Measurements from ENCODE around the gene SRD5A2. TPM values are rescaled to one million over a fixed set of nuclear protein-coding genes. Genes with fewer than 3 reads are reported as not detected.

Gene SRD5A2
- total and polyA plus RNA-seq, 9 donors, result 0.07 to 7.0 (median 0.27) TPM; not detected in 3

DNA sequence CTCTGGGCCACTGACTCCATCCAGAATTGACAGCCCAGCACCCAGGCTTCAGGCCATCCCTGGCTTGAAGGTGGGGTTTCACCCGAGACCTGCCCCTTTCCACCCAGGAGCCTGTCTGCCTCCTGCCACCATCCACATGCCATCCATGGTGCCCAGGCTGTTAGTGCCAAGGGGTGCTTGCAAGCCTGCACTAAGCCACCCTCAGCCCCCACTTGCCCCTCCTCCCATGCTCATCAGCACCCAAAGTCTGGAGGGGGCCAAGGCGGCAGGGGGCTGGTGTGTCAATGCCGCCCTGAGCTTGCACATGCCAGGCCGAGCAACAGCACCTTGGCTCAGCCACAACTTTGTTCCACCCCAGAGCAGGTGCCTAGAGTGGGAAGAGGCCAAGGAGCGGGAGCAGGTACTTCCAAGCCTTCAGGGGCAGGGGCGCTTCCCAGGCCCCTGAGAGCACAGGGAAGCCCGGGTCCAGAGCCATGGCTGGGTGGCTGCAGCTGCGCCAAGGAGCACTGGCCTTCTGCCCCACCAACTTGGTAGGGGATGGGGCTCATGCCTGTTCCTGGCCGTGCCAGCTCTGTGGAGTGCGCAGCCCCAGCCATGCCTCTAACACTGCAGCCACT, 12.0 kb downstream of the SRD5A2 start:
- WGBS, 3 donors, result 85 to 89% (median 87%) methylated on average over 10 of the region's 10 CpGs
- DNase-seq, result no peak

GRCh38 chr2:31567679-31568078, 13.1 kb downstream of the SRD5A2 start:
- DNase-seq, result no peak
- H3K36me3 ChIP-seq, result no peaks in the 10 kb centered on the region
- no peaks in the 10 kb centered on the region for H3K9me3 ChIP-seq
- H3K27me3 ChIP-seq, result no peaks in the 10 kb centered on the region
- intact Hi-C loops (cut with DNase I), result no loop called here
- no peak overlapping the region for H3K4me3 ChIP-seq
- 85 to 89% (median 87%) methylated on average over 3 of the region's 3 CpGs for WGBS, 3 donors
- H3K27ac ChIP-seq, result no peak overlapping the region
- no peaks in the 10 kb centered on the region for H3K4me1 ChIP-seq (ENCODE audit: insufficient read depth)
- TF ChIP-seq, protein P1, sequence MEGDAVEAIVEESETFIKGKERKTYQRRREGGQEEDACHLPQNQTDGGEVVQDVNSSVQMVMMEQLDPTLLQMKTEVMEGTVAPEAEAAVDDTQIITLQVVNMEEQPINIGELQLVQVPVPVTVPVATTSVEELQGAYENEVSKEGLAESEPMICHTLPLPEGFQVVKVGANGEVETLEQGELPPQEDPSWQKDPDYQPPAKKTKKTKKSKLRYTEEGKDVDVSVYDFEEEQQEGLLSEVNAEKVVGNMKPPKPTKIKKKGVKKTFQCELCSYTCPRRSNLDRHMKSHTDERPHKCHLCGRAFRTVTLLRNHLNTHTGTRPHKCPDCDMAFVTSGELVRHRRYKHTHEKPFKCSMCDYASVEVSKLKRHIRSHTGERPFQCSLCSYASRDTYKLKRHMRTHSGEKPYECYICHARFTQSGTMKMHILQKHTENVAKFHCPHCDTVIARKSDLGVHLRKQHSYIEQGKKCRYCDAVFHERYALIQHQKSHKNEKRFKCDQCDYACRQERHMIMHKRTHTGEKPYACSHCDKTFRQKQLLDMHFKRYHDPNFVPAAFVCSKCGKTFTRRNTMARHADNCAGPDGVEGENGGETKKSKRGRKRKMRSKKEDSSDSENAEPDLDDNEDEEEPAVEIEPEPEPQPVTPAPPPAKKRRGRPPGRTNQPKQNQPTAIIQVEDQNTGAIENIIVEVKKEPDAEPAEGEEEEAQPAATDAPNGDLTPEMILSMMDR (IDR thresholded peaks at IDR 0.05), result no peak
- TF ChIP-seq POLR2A (IDR thresholded peaks at IDR 0.05), result no peak
- no peak for TF ChIP-seq EP300 (IDR thresholded peaks at IDR 0.05)

More for the DNA sequence above, 12.0 kb downstream of the SRD5A2 start:
- no peak overlapping the region for H3K27ac ChIP-seq
- H3K36me3 ChIP-seq, result no peaks in the 10 kb centered on the region
- intact Hi-C loops (cut with DNase I), result no loop called here
- no peaks in the 10 kb centered on the region for H3K9me3 ChIP-seq
- TF ChIP-seq POLR2A (IDR thresholded peaks at IDR 0.05) (no peak), EP300 (IDR thresholded peaks at IDR 0.05) (no peak)
- TF ChIP-seq, protein P1 (IDR thresholded peaks at IDR 0.05), result no peak
- H3K27me3 ChIP-seq, result no peaks in the 10 kb centered on the region
- no peaks in the 10 kb centered on the region for H3K4me1 ChIP-seq (ENCODE audit: insufficient read depth)
- no peak overlapping the region for H3K4me3 ChIP-seq

GRCh38 chr2:31563273-31563839, 17.4 kb downstream of the SRD5A2 start:
- TF ChIP-seq EP300 (IDR thresholded peaks at IDR 0.05), result no peak
- no peak for TF ChIP-seq POLR2A (IDR thresholded peaks at IDR 0.05)
- TF ChIP-seq, protein P1 (IDR thresholded peaks at IDR 0.05), result no peak
- intact Hi-C loops (cut with DNase I), result no loop called here

GRCh38 chr2:31561823-31562222, 18.9 kb downstream of the SRD5A2 start:
- no peak overlapping the region for H3K27ac ChIP-seq
- no peak overlapping the region for H3K4me3 ChIP-seq
- no peaks in the 10 kb centered on the region for H3K9me3 ChIP-seq
- no peaks in the 10 kb centered on the region for H3K27me3 ChIP-seq
- DNase-seq, result no peak
- TF ChIP-seq POLR2A (IDR thresholded peaks at IDR 0.05) (no peak), EP300 (IDR thresholded peaks at IDR 0.05) (no peak)
- TF ChIP-seq, protein P1 (IDR thresholded peaks at IDR 0.05), result no peak
- WGBS, 3 donors, result 0 to 47% (median 41%) methylated on average over 1 of the region's 1 CpG
- intact Hi-C loops (cut with DNase I), result no loop called here
- H3K4me1 ChIP-seq (ENCODE audit: insufficient read depth), result no peaks in the 10 kb centered on the region
- H3K36me3 ChIP-seq, result no peaks in the 10 kb centered on the region

More at GRCh38 chr2:31563273-31563839, 17.4 kb downstream of the SRD5A2 start:
- Histone ChIP-seq H3K27ac (no peak overlapping the region), H3K9me3 (no peaks in the 10 kb centered on the region), H3K4me3 (no peak overlapping the region), H3K27me3 (no peaks in the 10 kb centered on the region), H3K36me3 (no peaks in the 10 kb centered on the region), H3K4me1 (ENCODE audit: insufficient read depth) (no peaks in the 10 kb centered on the region)
- 26 to 32% (median 32%) methylated on average over 1 of the region's 1 CpG for WGBS, 3 donors
- no peak for DNase-seq

All from ovary (tissue), 9 donors.